ENCODE data around the gene PKP4.

DNA sequence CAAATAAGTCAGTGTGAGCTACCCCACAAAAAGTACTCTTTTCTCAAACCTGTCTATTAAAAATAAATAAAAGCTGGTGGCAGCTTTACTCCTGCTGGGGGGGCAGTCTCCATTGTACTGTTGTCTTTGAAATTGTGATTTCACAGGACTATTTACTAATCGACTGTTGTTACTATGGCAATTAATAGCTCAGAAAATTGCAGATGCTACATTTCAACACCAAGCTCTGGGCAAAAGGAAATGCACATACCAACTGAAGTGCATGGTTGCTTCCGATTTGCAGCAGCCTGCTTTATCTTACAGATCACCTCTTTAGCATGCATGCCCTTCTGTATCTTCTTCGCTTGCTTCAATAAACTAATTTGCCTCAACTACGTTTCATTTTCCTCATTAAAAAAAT, 220.8 kb downstream of the PKP4 start:
- TF ChIP-seq, protein P1, sequence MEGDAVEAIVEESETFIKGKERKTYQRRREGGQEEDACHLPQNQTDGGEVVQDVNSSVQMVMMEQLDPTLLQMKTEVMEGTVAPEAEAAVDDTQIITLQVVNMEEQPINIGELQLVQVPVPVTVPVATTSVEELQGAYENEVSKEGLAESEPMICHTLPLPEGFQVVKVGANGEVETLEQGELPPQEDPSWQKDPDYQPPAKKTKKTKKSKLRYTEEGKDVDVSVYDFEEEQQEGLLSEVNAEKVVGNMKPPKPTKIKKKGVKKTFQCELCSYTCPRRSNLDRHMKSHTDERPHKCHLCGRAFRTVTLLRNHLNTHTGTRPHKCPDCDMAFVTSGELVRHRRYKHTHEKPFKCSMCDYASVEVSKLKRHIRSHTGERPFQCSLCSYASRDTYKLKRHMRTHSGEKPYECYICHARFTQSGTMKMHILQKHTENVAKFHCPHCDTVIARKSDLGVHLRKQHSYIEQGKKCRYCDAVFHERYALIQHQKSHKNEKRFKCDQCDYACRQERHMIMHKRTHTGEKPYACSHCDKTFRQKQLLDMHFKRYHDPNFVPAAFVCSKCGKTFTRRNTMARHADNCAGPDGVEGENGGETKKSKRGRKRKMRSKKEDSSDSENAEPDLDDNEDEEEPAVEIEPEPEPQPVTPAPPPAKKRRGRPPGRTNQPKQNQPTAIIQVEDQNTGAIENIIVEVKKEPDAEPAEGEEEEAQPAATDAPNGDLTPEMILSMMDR (IDR thresholded peaks at IDR 0.05; ENCODE audit: insufficient read depth, low read length, poor library complexity, severe bottlenecking), result no peak
- no peak for TF ChIP-seq EZH2phosphoT487 (conservative IDR thresholded peaks at IDR 0.05; ENCODE audit: low read length)
